ENCODE measurements around the gene ATP6V1G2. TPM values are rescaled to one million over a fixed set of nuclear protein-coding genes. Genes with fewer than 3 reads are reported as not detected.

Gene ATP6V1G2
- total and polyA plus RNA-seq, 2 of the 8 experiments (the other 6 are each of a cell fraction or from before 2014, with no cell fraction given) = 3.0 to 5.7 TPM

DNA sequence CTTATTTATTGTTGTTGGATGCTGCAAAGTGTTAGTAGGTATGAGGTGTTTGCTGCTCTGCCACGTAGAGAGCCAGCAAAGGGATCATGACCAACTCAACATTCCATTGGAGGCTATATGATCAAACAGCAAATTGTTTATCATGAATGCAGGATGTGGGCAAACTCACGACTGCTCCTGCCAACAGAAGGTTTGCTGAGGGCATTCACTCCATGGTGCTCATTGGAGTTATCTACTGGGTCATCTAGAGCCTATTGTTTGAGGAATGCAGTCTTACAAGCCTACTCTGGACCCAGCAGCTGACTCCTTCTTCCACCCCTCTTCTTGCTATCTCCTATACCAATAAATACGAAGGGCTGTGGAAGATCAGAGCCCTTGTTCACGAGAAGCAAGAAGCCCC lies 36.4 kb downstream of the ATP6V1G2 start:
- H3K4me3 ChIP-seq (ENCODE audit: extremely low read depth in 1 of 4, insufficient read depth in 2 of 4, low read depth in 3 of 4, low read length in 4 of 4) = no peak overlapping the region

More for the DNA sequence above, 36.4 kb downstream of the ATP6V1G2 start:
- H3K18ac ChIP-seq (ENCODE audit: extremely low read depth, low read length) = no peak overlapping the region
- TF ChIP-seq SAP30 (IDR thresholded peaks at IDR 0.05; ENCODE audit: insufficient read depth, insufficient replicate concordance, low read length) (no peak), HDAC2 (IDR thresholded peaks at IDR 0.05; ENCODE audit: borderline replicate concordance in 1 of 2, low read depth in 2 of 2, low read length in 2 of 2) (no peak), ZNF274 (IDR thresholded peaks at IDR 0.05; ENCODE audit: borderline replicate concordance, extremely low read depth, low read length) (no peak), HDAC6 (IDR thresholded peaks at IDR 0.05; ENCODE audit: low read depth, low read length) (no peak), TAF1 (IDR thresholded peaks at IDR 0.05; ENCODE audit: low read depth, low read length) (no peak), GABPA (IDR thresholded peaks at IDR 0.05; ENCODE audit: borderline replicate concordance, insufficient read depth, low read length) (no peak)
- no peak overlapping the region for H3K23ac ChIP-seq (ENCODE audit: insufficient read length)
- no peak overlapping the region for H2BK20ac ChIP-seq (ENCODE audit: low read length)
- no peak overlapping the region for H4K91ac ChIP-seq (replicated peaks; ENCODE audit: insufficient read length, low read length)
- POLR2A ChIA-PET (ENCODE audit: partially characterized antibody) = interaction anchor here (1.4 to 2.0 kb wide), 4 partner anchors 13 to 22 kb away, joined by 3 to 5 read pairs (median 3); no protein-coding TSS in a partner anchor
- no peak overlapping the region for H2BK12ac ChIP-seq (ENCODE audit: low read depth, low read length)
- H3K27me3 ChIP-seq (replicated peaks in 1 of 4; ENCODE audit: control insufficient read depth in 3 of 4, extremely low read depth in 1 of 4, insufficient read depth in 3 of 4, low read length in 3 of 4) = no peaks in the 10 kb centered on the region
- H3K4me2 ChIP-seq (ENCODE audit: insufficient read depth in 1 of 2, low read depth in 2 of 2, low read length in 2 of 2) = no peak overlapping the region
- 0 out of 4 replicates have a peak, but pooled peaks cover 0 to under 1% of the 10 kb centered on the region in 2 experiments for H3K79me2 ChIP-seq (ENCODE audit: control insufficient read depth in 1 of 2, insufficient read depth in 2 of 2, low read length in 2 of 2)
- no peaks in the 10 kb centered on the region for H3K9me3 ChIP-seq (ENCODE audit: insufficient read depth in 2 of 2, low read depth in 1 of 2, low read length in 1 of 2)
- no peak overlapping the region for H3K14ac ChIP-seq (ENCODE audit: insufficient read length)
- H2BK120ac ChIP-seq (replicated peaks; ENCODE audit: low read depth, low read length) = no peak overlapping the region
- CTCF ChIA-PET (ENCODE audit: partially characterized antibody) = no interaction called here
- H4K20me1 ChIP-seq (replicated peaks in 1 of 2; ENCODE audit: control insufficient read depth in 1 of 2, insufficient read depth in 2 of 2, low read length in 2 of 2) = peaks cover 0 to 3% of the 10 kb centered on the region in 2 experiments
- no peaks in the 10 kb centered on the region for H3K4me1 ChIP-seq (replicated peaks in 1 of 4; ENCODE audit: control insufficient read depth in 3 of 4, insufficient read depth in 4 of 4, low read length in 3 of 4)
- no peak overlapping the region for H2BK5ac ChIP-seq (ENCODE audit: low read depth, low read length)
- peaks cover 4 to 30% (median 14%) of the 10 kb centered on the region in 4 experiments; a peak in 7 of 8 replicates for H3K36me3 ChIP-seq (ENCODE audit: control insufficient read depth in 2 of 4, insufficient read depth in 4 of 4, low read length in 3 of 4)
- no peak overlapping the region for H4K8ac ChIP-seq (ENCODE audit: extremely low read depth, insufficient read depth, low read length)
- no peak overlapping the region for H4K5ac ChIP-seq (ENCODE audit: insufficient read length, low read depth, low read length)
- H3K9ac ChIP-seq (replicated peaks in 1 of 4; ENCODE audit: extremely low read depth in 1 of 4, low read depth in 3 of 4, low read length in 3 of 4) = no peak overlapping the region
- DNase-seq (ENCODE audit: low read depth in 1 of 2, low spot score in 2 of 2) (no peak), FAIRE-seq (no peak)
- H2AK5ac ChIP-seq (ENCODE audit: low read depth, low read length) = no peak overlapping the region
- no peak overlapping the region for H3K4ac ChIP-seq (replicated peaks; ENCODE audit: insufficient read length, low read depth, low read length)
- H2BK15ac ChIP-seq (ENCODE audit: low read length) = no peak overlapping the region
- H3K56ac ChIP-seq (replicated peaks; ENCODE audit: insufficient read length, low read depth, low read length) = no peak overlapping the region
- H3K27ac ChIP-seq (ENCODE audit: low read depth, low read length) = no peak overlapping the region
- no peak overlapping the region for H2AFZ ChIP-seq (ENCODE audit: low read length)
- peaks cover under 1% of the 10 kb centered on the region; the same call in 1 of the 2 replicates for H3K79me1 ChIP-seq (ENCODE audit: low read depth, low read length)
- H3K23me2 ChIP-seq (ENCODE audit: low read depth, low read length) = no peaks in the 10 kb centered on the region
- WGBS, 2 experiments (ENCODE audit: extremely low coverage in 1 of 2, insufficient coverage in 1 of 2, insufficient read length in 1 of 2, insufficient replicate concordance in 2 of 2, low coverage in 1 of 2, low lambda C conversion rate in 2 of 2, missing lambda C conversion rate in 1 of 2) = 88% methylated on average over 4 of the region's 4 CpGs; no CpG with 5 or more reads in 1 of the 2 experiments

Data from H1 (cell line).